Ishikawa (cell line): Measurements from ENCODE around the gene ZKSCAN3.

Source experiments
- EP300 ChIP-seq: IDR thresholded peaks from 2 replicates; pipeline ENCODE4 v1.6.1; 2012; ENCODE audit warnings: borderline replicate concordance
- TAF1 ChIP-seq: IDR thresholded peaks from 2 replicates; pipeline ENCODE4 v1.6.1; 2012; ENCODE audit warnings: low read depth, mild to moderate bottlenecking

DNA sequence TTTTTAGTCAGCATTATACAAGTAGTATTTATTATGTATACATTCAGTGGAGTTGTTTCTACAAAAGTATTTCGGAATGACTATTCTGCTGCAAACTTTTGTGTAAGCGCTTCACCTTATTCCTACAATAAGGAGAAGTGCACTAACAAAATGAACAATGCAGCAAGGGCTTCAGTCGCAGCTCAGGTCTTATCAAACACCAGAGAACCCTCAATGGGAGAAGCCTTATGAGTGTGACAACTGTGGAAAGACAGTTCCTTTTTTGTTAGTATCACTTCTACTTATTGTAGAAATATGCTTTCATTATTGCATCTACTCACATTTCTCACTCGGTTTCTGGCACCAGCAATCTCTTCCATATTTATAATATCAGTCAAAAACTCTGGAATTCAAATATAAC, 18.8 kb downstream of the ZKSCAN3 start:
- TF ChIP-seq EP300 (no peak), TAF1 (no peak)
